ENCODE data around the gene BDH1. TPM values are rescaled to one million over a fixed set of nuclear protein-coding genes. Genes with fewer than 3 reads are reported as not detected.
"Not testable (repeated sequence)": the region's sequence is repeated elsewhere in the genome, so short reads cannot be mapped to it uniquely, and the experiment has no call there.

The BDH1 gene
- 19.7 and 19.8 TPM in 2 replicates for polyA plus RNA-seq (2012; rRNA removed)
- 11.1 and 16.2 TPM in 2 replicates for polyA plus RNA-seq (2012; cell fraction: cytosol; rRNA removed)
- 52.5 and 53.5 TPM in 2 replicates for polyA plus RNA-seq (2012; cell fraction: nucleus; rRNA removed)

- peak within 1 kb of the TSS; percentile 58; the same call in 1 of the 2 replicates for H3K9ac ChIP-seq
- peaks cover 6% of the 10 kb centered on the region for H3F3A ChIP-seq (replicated peaks; ENCODE audit: insufficient read depth)
- H3K9me3 ChIP-seq: no peaks in the 10 kb centered on the region
- 7% methylated on average over 50 of the region's 96 CpGs for WGBS (ENCODE audit: low lambda C conversion rate)
- 0 out of 2 replicates have a peak, but pooled peaks have one; percentile 19 for TF ChIP-seq POLR2AphosphoS5 (IDR thresholded peaks at IDR 0.05; ENCODE audit: low read depth, low read length)
- TF ChIP-seq CTCF (IDR thresholded peaks at IDR 0.05): peak; percentile 14; the same call in 1 of the 2 replicates
- peak; percentile 54; the same call in 1 of the 2 replicates for TF ChIP-seq MAX (IDR thresholded peaks at IDR 0.05; ENCODE audit: low read depth)
- no peak for TF ChIP-seq IRF3 (IDR thresholded peaks at IDR 0.05; ENCODE audit: low read depth, low read length)
- peaks cover 0 to 7% of the 10 kb centered on the region in 2 experiments; a peak in 1 of 4 replicates for H3K4me1 ChIP-seq (ENCODE audit: control insufficient read depth in 1 of 2, insufficient read depth in 2 of 2, low read depth in 1 of 2, low read length in 1 of 2)
- H3K4me2 ChIP-seq: peak within 1 kb of the TSS; percentile 97
- POLR2A ChIA-PET: interaction anchor here (0.5 to 1.4 kb wide), 3 partner anchors 35 to 225 kb away, joined by 3 to 4 read pairs (median 3); no protein-coding TSS in a partner anchor
- H3K9me2 ChIP-seq: no peaks in the 10 kb centered on the region
- peak; percentile 84 for DNase-seq
- H3K27me3 ChIP-seq (ENCODE audit: insufficient read depth): peaks cover 14% of the 10 kb centered on the region; the same call in 1 of the 2 replicates
- H3K79me2 ChIP-seq (ENCODE audit: insufficient read depth): no peaks in the 10 kb centered on the region
- CTCF ChIA-PET: interaction anchor here (0.8 to 2.1 kb wide), 10 partner anchors 8 to 185 kb away, joined by 3 to 5 read pairs (median 3); no protein-coding TSS in a partner anchor
- peak within 1 kb of the TSS; percentile 60 to 80; a peak in 3 of 4 replicates for H3K27ac ChIP-seq (ENCODE audit: low read depth in 2 of 2, low read length in 1 of 2)
- H3K4me3 ChIP-seq (ENCODE audit: low read depth in 2 of 2, low read length in 1 of 2): peak within 1 kb of the TSS; percentile 70 to 78
- H2AFZ ChIP-seq (ENCODE audit: low read depth): peak within 1 kb of the TSS; percentile 98
- no peaks in the 10 kb centered on the region for H4K20me1 ChIP-seq (ENCODE audit: insufficient read depth)
- H3K36me3 ChIP-seq (replicated peaks in 1 of 2; ENCODE audit: control insufficient read depth in 1 of 2, insufficient read depth in 2 of 2, low read length in 1 of 2): no peaks in the 10 kb centered on the region
Measured at GRCh38 chr3:197555281-197556261, at the start of gene BDH1. TSS of gene BDH1 (minus strand) at chr3:197555968. CDS start at chr3:197546443, 9,525 bp downstream.

- CTCF ChIA-PET: no interaction called here
- Histone ChIP-seq H2AFZ (ENCODE audit: low read depth) (no peak overlapping the region), H3K4me2 (no peak overlapping the region), H3K27ac (ENCODE audit: low read depth in 2 of 2, low read length in 1 of 2) (no peak overlapping the region), H3K36me3 (replicated peaks in 1 of 2; ENCODE audit: control insufficient read depth in 1 of 2, insufficient read depth in 2 of 2, low read length in 1 of 2) (peaks cover 17 to 18% of the 10 kb centered on the region in 2 experiments), H3K9me2 (no peaks in the 10 kb centered on the region), H3F3A (replicated peaks; ENCODE audit: insufficient read depth) (no peaks in the 10 kb centered on the region), H3K27me3 (ENCODE audit: insufficient read depth) (no peaks in the 10 kb centered on the region), H3K4me3 (ENCODE audit: low read depth in 2 of 2, low read length in 1 of 2) (no peak overlapping the region), H3K79me2 (ENCODE audit: insufficient read depth) (no peaks in the 10 kb centered on the region), H4K20me1 (ENCODE audit: insufficient read depth) (no peaks in the 10 kb centered on the region), H3K9me3 (no peaks in the 10 kb centered on the region), H3K9ac (no peak overlapping the region), H3K4me1 (ENCODE audit: control insufficient read depth in 1 of 2, insufficient read depth in 2 of 2, low read depth in 1 of 2, low read length in 1 of 2) (peaks cover 0 to 7% of the 10 kb centered on the region in 2 experiments; a peak in 1 of 4 replicates)
- 96% methylated on average over 14 of the region's 15 CpGs for WGBS (ENCODE audit: low lambda C conversion rate)
- POLR2A ChIA-PET: no interaction called here
- no peak for TF ChIP-seq TAF1 (IDR thresholded peaks at IDR 0.05; ENCODE audit: borderline replicate concordance, low read depth, low read length)
- no peak for TF ChIP-seq JUND (IDR thresholded peaks at IDR 0.05)
- TF ChIP-seq FOXJ3 (CRISPR knock-in tag; IDR thresholded peaks at IDR 0.05): no peak
- no peak for TF ChIP-seq GATA2 (CRISPR knock-in tag; IDR thresholded peaks at IDR 0.05)
- no peak for TF ChIP-seq YY1 (IDR thresholded peaks at IDR 0.05; ENCODE audit: low read depth)
- no peak for TF ChIP-seq NRF1 (IDR thresholded peaks at IDR 0.05; ENCODE audit: low read depth, low read length)
- DNase-seq: no peak
Measured at GRCh38 chr3:197603317-197603933, 47.7 kb upstream of the BDH1 start.

GRCh38 chr3:197602351-197602750 lies 46.6 kb upstream of the BDH1 start:
- H3K4me3 ChIP-seq (ENCODE audit: low read depth in 2 of 2, low read length in 1 of 2); H3F3A ChIP-seq (replicated peaks; ENCODE audit: insufficient read depth); POLR2A ChIA-PET; H3K9me2 ChIP-seq; H3K36me3 ChIP-seq (replicated peaks in 1 of 2; ENCODE audit: control insufficient read depth in 1 of 2, insufficient read depth in 2 of 2, low read length in 1 of 2); H3K79me2 ChIP-seq (ENCODE audit: insufficient read depth); CTCF ChIA-PET; H2AFZ ChIP-seq (ENCODE audit: low read depth); DNase-seq; H4K20me1 ChIP-seq (ENCODE audit: insufficient read depth); H3K4me1 ChIP-seq (ENCODE audit: control insufficient read depth in 1 of 2, insufficient read depth in 2 of 2, low read depth in 1 of 2, low read length in 1 of 2); H3K9ac ChIP-seq; H3K4me2 ChIP-seq; H3K27ac ChIP-seq (ENCODE audit: low read depth in 2 of 2, low read length in 1 of 2); H3K27me3 ChIP-seq (ENCODE audit: insufficient read depth); H3K9me3 ChIP-seq: not testable (repeated sequence)
- 40% methylated on average over 1 of the region's 31 CpGs for WGBS (ENCODE audit: low lambda C conversion rate)

GRCh38 chr3:197601566-197601840 lies 45.7 kb upstream of the BDH1 start:
- H3K27me3 ChIP-seq (ENCODE audit: insufficient read depth); H3K4me1 ChIP-seq (ENCODE audit: control insufficient read depth in 1 of 2, insufficient read depth in 2 of 2, low read depth in 1 of 2, low read length in 1 of 2); H3F3A ChIP-seq (replicated peaks; ENCODE audit: insufficient read depth); H3K36me3 ChIP-seq (replicated peaks in 1 of 2; ENCODE audit: control insufficient read depth in 1 of 2, insufficient read depth in 2 of 2, low read length in 1 of 2); H3K9me3 ChIP-seq; H4K20me1 ChIP-seq (ENCODE audit: insufficient read depth); H2AFZ ChIP-seq (ENCODE audit: low read depth); DNase-seq; H3K9ac ChIP-seq; H3K4me2 ChIP-seq; H3K27ac ChIP-seq (ENCODE audit: low read depth in 2 of 2, low read length in 1 of 2); H3K9me2 ChIP-seq; POLR2A ChIA-PET; H3K4me3 ChIP-seq (ENCODE audit: low read depth in 2 of 2, low read length in 1 of 2); H3K79me2 ChIP-seq (ENCODE audit: insufficient read depth): not testable (repeated sequence)
- WGBS (ENCODE audit: low lambda C conversion rate): 98% methylated on average over 2 of the region's 2 CpGs
- CTCF ChIA-PET: interaction anchor here (1.0 to 4.4 kb wide), 3 partner anchors 8 to 345 kb away, joined by 3 to 61 read pairs (median 11); no protein-coding TSS in a partner anchor

Measured in SK-N-SH (cell line).